ENCODE results near the gene PDK1. TPM values are rescaled to one million over a fixed set of nuclear protein-coding genes. Genes with fewer than 3 reads are reported as not detected.

Gene PDK1
- 9.7 and 10.4 TPM in 2 replicates for polyA plus RNA-seq (2013)

GRCh38 chr2:172555522-172556283, at the start of gene PDK1:
TSS of gene PDK1 (plus strand) at chr2:172556090. CDS start at chr2:172556151, 61 bp downstream.
- Histone ChIP-seq H2BK120ac (ENCODE audit: insufficient read depth, low read length, poor library complexity) (peak within 1 kb of the TSS; percentile 39), H3K36me3 (ENCODE audit: control insufficient read depth in 1 of 2, insufficient read depth in 2 of 2, low read length in 2 of 2) (no peaks in the 10 kb centered on the region), H3K79me1 (ENCODE audit: low read length) (peaks cover 9% of the 10 kb centered on the region), H2AFZ (ENCODE audit: insufficient read depth, low read length, poor library complexity) (peak within 1 kb of the TSS; percentile 96), H3K18ac (ENCODE audit: low read length) (peak within 1 kb of the TSS; percentile 63), H3K27me3 (ENCODE audit: insufficient read depth, low read length) (no peaks in the 10 kb centered on the region), H2BK5ac (ENCODE audit: low read depth, low read length, poor library complexity) (peak within 1 kb of the TSS; percentile 28), H3K9ac (ENCODE audit: low read length) (peak within 1 kb of the TSS; percentile 63), H3K9me3 (ENCODE audit: insufficient read depth, low read depth, low read length) (peaks cover 2% of the 10 kb centered on the region), H3K23ac (ENCODE audit: low read length) (no peak within 1 kb of the TSS), H3K79me2 (ENCODE audit: control insufficient read depth, insufficient read depth, low read length, poor library complexity) (peaks cover 4% of the 10 kb centered on the region), H3K4ac (ENCODE audit: low read depth, low read length) (peak within 1 kb of the TSS; percentile 8), H4K91ac (ENCODE audit: low read depth, low read length) (peak within 1 kb of the TSS; percentile 50), H4K12ac (ENCODE audit: low read depth, low read length) (peak within 1 kb of the TSS; percentile 33), H3K14ac (ENCODE audit: low read length) (peak within 1 kb of the TSS; percentile 27), H3K4me1 (ENCODE audit: control insufficient read depth in 1 of 2, insufficient read depth in 2 of 2, low read length in 2 of 2) (peaks cover 4 to 9% of the 10 kb centered on the region in 2 experiments), H3K27ac (ENCODE audit: low read depth, low read length) (peak within 1 kb of the TSS; percentile 62), H3K4me3 (ENCODE audit: low read depth, low read length) (peak within 1 kb of the TSS; percentile 89), H2BK12ac (ENCODE audit: low read length) (peak within 1 kb of the TSS; percentile 21), H4K8ac (ENCODE audit: low read depth, low read length) (peak within 1 kb of the TSS; percentile 73), H2AK5ac (ENCODE audit: low read length) (no peak within 1 kb of the TSS), H3K4me2 (ENCODE audit: low read length) (peak within 1 kb of the TSS; percentile 91)
- no CpG with 5 or more reads among the region's 88 CpGs for WGBS (ENCODE audit: extremely low coverage, insufficient coverage, insufficient read length)
- peak; percentile 89 to 94 for DNase-seq

- Histone ChIP-seq H3K4me1 (ENCODE audit: control insufficient read depth in 1 of 2, insufficient read depth in 2 of 2, low read length in 2 of 2) (peaks cover 0 to 5% of the 10 kb centered on the region in 2 experiments), H2BK5ac (ENCODE audit: low read depth, low read length, poor library complexity) (no peak overlapping the region), H3K9ac (ENCODE audit: low read length) (no peak overlapping the region), H4K8ac (ENCODE audit: low read depth, low read length) (no peak overlapping the region), H3K4me2 (ENCODE audit: low read length) (no peak overlapping the region), H2AK5ac (ENCODE audit: low read length) (no peak overlapping the region), H2BK12ac (ENCODE audit: low read length) (no peak overlapping the region), H3K18ac (ENCODE audit: low read length) (no peak overlapping the region), H3K4me3 (ENCODE audit: low read depth, low read length) (no peak overlapping the region), H4K91ac (ENCODE audit: low read depth, low read length) (no peak overlapping the region), H2AFZ (ENCODE audit: insufficient read depth, low read length, poor library complexity) (no peak overlapping the region), H3K9me3 (ENCODE audit: insufficient read depth, low read depth, low read length) (peaks cover 4% of the 10 kb centered on the region), H4K12ac (ENCODE audit: low read depth, low read length) (no peak overlapping the region), H3K23ac (ENCODE audit: low read length) (no peak overlapping the region), H2BK120ac (ENCODE audit: insufficient read depth, low read length, poor library complexity) (no peak overlapping the region), H3K27ac (ENCODE audit: low read depth, low read length) (no peak overlapping the region), H3K4ac (ENCODE audit: low read depth, low read length) (no peak overlapping the region), H3K14ac (ENCODE audit: low read length) (no peak overlapping the region), H3K27me3 (ENCODE audit: insufficient read depth, low read length) (no peaks in the 10 kb centered on the region), H3K79me2 (ENCODE audit: control insufficient read depth, insufficient read depth, low read length, poor library complexity) (no peaks in the 10 kb centered on the region), H3K36me3 (ENCODE audit: control insufficient read depth in 1 of 2, insufficient read depth in 2 of 2, low read length in 2 of 2) (peaks cover 2 to 3% of the 10 kb centered on the region in 2 experiments), H3K79me1 (ENCODE audit: low read length) (no peaks in the 10 kb centered on the region)
- no peak for DNase-seq
- WGBS (ENCODE audit: extremely low coverage, insufficient coverage, insufficient read length), result no CpG with 5 or more reads among the region's 4 CpGs
Observed at GRCh38 chr2:172507199-172507598, 48.7 kb upstream of the PDK1 start.

GRCh38 chr2:172510088-172510487, 45.8 kb upstream of the PDK1 start:
- no peaks in the 10 kb centered on the region for H3K27me3 ChIP-seq (ENCODE audit: insufficient read depth, low read length)
- no CpG with 5 or more reads among the region's 6 CpGs for WGBS (ENCODE audit: extremely low coverage, insufficient coverage, insufficient read length)

GRCh38 chr2:172510548-172510947, 45.3 kb upstream of the PDK1 start:
- no CpG with 5 or more reads among the region's 5 CpGs for WGBS (ENCODE audit: extremely low coverage, insufficient coverage, insufficient read length)
- no peak overlapping the region for H2BK120ac ChIP-seq (ENCODE audit: insufficient read depth, low read length, poor library complexity)

More at GRCh38 chr2:172510088-172510487, 45.8 kb upstream of the PDK1 start:
- Histone ChIP-seq H2BK5ac (ENCODE audit: low read depth, low read length, poor library complexity) (no peak overlapping the region), H3K4ac (ENCODE audit: low read depth, low read length) (no peak overlapping the region), H4K8ac (ENCODE audit: low read depth, low read length) (no peak overlapping the region), H3K27ac (ENCODE audit: low read depth, low read length) (no peak overlapping the region), H3K14ac (ENCODE audit: low read length) (no peak overlapping the region), H4K91ac (ENCODE audit: low read depth, low read length) (no peak overlapping the region), H2AK5ac (ENCODE audit: low read length) (no peak overlapping the region), H3K9ac (ENCODE audit: low read length) (no peak overlapping the region), H3K4me2 (ENCODE audit: low read length) (no peak overlapping the region), H2BK12ac (ENCODE audit: low read length) (no peak overlapping the region), H2BK120ac (ENCODE audit: insufficient read depth, low read length, poor library complexity) (no peak overlapping the region), H3K4me3 (ENCODE audit: low read depth, low read length) (no peak overlapping the region), H3K36me3 (ENCODE audit: control insufficient read depth in 1 of 2, insufficient read depth in 2 of 2, low read length in 2 of 2) (no peaks in the 10 kb centered on the region), H4K12ac (ENCODE audit: low read depth, low read length) (no peak overlapping the region), H3K79me1 (ENCODE audit: low read length) (no peaks in the 10 kb centered on the region), H3K9me3 (ENCODE audit: insufficient read depth, low read depth, low read length) (peaks cover 13% of the 10 kb centered on the region), H3K23ac (ENCODE audit: low read length) (no peak overlapping the region), H3K79me2 (ENCODE audit: control insufficient read depth, insufficient read depth, low read length, poor library complexity) (no peaks in the 10 kb centered on the region), H3K18ac (ENCODE audit: low read length) (no peak overlapping the region), H3K4me1 (ENCODE audit: control insufficient read depth in 1 of 2, insufficient read depth in 2 of 2, low read length in 2 of 2) (peaks cover 0 to 5% of the 10 kb centered on the region in 2 experiments), H2AFZ (ENCODE audit: insufficient read depth, low read length, poor library complexity) (no peak overlapping the region)
- no peak for DNase-seq

More at GRCh38 chr2:172510548-172510947, 45.3 kb upstream of the PDK1 start:
- no peak overlapping the region for H4K8ac ChIP-seq (ENCODE audit: low read depth, low read length)
- no peak overlapping the region for H3K4ac ChIP-seq (ENCODE audit: low read depth, low read length)
- no peak overlapping the region for H4K91ac ChIP-seq (ENCODE audit: low read depth, low read length)
- H3K4me3 ChIP-seq (ENCODE audit: low read depth, low read length), result no peak overlapping the region
- no peak overlapping the region for H2AK5ac ChIP-seq (ENCODE audit: low read length)
- no peak overlapping the region for H3K9ac ChIP-seq (ENCODE audit: low read length)
- no peak overlapping the region for H2BK5ac ChIP-seq (ENCODE audit: low read depth, low read length, poor library complexity)
- H3K79me2 ChIP-seq (ENCODE audit: control insufficient read depth, insufficient read depth, low read length, poor library complexity), result no peaks in the 10 kb centered on the region
- no peak overlapping the region for H4K12ac ChIP-seq (ENCODE audit: low read depth, low read length)
- H3K27ac ChIP-seq (ENCODE audit: low read depth, low read length), result no peak overlapping the region
- H3K9me3 ChIP-seq (ENCODE audit: insufficient read depth, low read depth, low read length), result peaks cover 13% of the 10 kb centered on the region
- H3K4me2 ChIP-seq (ENCODE audit: low read length), result no peak overlapping the region
- H3K14ac ChIP-seq (ENCODE audit: low read length), result no peak overlapping the region
- no peaks in the 10 kb centered on the region for H3K27me3 ChIP-seq (ENCODE audit: insufficient read depth, low read length)
- no peak for DNase-seq
- no peak overlapping the region for H2AFZ ChIP-seq (ENCODE audit: insufficient read depth, low read length, poor library complexity)
- peaks cover 0 to 5% of the 10 kb centered on the region in 2 experiments for H3K4me1 ChIP-seq (ENCODE audit: control insufficient read depth in 1 of 2, insufficient read depth in 2 of 2, low read length in 2 of 2)
- no peak overlapping the region for H2BK12ac ChIP-seq (ENCODE audit: low read length)
- H3K79me1 ChIP-seq (ENCODE audit: low read length), result no peaks in the 10 kb centered on the region
- no peak overlapping the region for H3K18ac ChIP-seq (ENCODE audit: low read length)
- H3K23ac ChIP-seq (ENCODE audit: low read length), result no peak overlapping the region
- no peaks in the 10 kb centered on the region for H3K36me3 ChIP-seq (ENCODE audit: control insufficient read depth in 1 of 2, insufficient read depth in 2 of 2, low read length in 2 of 2)

All from trophoblast cell (in vitro differentiated cells and primary cell).